NCI-H128 (cell line): ENCODE measurements around the gene APOA1.
"Not testable (repeated sequence)": the region's sequence is repeated elsewhere in the genome, so short reads cannot be mapped to it uniquely, and the experiment has no call there.

ENCODE experiments used
- DNase-seq: peaks from one replicate; lab custom pipeline; 2025; ENCODE audit not compliant: unreplicated experiment; lab: John Stamatoyannopoulos, UW

The APOA1 gene

GRCh38 chr11:116821050-116821918 lies 16.1 kb downstream of the APOA1 start:
- no peak for DNase-seq

DNA sequence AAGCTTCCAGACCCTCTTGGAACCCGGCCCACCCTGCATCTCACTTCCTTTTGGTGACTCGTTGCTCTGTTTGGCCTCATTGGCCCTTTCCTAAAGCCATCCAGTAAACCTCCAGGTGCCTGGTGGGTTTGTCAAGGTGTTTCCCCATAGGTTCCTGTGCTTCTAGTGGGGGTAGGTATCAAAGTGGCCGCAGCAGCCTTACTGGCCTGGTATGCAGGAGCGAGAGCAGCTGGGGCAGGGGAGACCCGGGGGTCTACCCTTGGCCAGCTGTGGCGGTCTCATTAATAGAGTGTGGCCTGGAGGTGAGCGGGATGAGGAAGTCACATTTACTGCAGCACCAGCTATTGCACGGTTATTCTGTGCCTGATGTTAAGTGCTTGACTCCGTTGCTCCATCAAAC lies 18.4 kb downstream of the APOA1 start:
- DNase-seq: no peak

DNA sequence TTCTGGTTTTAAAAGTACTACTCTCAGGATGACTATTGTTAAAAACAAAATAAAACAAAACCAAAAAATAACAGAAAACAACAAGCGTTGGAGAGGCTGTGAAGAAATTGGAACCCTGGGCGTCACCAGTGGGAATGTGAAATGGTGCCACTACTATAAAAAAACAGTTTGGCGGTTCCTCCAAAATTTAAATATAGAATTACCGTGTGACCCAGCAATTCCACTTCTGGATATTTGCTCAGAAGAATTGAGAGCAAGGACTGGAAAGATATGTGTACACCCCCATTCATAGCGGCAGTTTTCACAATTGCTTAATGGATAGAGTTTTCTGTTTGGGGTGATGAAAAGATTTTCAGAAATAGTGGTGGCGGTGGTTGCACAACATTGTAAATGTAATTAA lies 22.9 kb downstream of the APOA1 start:
- no peak for DNase-seq

DNA sequence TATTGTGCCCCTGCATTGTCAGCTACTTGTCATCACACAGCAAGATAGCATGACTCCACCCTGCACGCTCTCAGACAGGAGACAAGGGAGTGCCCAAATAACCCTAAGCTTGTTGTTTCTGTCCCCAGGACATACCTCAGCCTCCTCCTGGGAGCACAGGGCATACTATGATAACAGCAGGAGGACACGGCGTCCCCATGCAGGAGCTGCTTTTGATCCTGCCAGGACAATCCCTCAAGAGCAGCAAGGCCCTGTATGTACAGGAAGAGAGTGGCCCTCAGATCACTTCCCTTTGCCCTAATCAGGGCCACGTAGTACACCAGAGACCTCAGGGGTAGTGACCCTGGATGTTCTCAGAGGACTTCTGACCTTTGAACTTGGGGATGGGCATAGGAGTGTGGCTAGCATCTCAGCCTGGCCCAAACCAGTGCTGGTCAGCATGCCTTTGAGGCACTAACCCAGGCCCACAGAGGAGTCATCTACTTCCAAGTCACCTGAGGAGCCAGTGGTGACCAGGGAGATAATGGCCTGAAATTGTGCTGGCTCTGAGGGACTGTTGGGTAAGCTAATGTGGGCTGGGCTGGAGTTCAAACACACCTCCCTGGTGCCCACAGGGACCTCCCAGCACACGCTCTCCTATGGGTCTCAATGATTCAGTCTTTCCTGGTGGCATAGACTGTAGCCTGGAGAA lies 23.5 kb downstream of the APOA1 start:
- DNase-seq: no peak

DNA sequence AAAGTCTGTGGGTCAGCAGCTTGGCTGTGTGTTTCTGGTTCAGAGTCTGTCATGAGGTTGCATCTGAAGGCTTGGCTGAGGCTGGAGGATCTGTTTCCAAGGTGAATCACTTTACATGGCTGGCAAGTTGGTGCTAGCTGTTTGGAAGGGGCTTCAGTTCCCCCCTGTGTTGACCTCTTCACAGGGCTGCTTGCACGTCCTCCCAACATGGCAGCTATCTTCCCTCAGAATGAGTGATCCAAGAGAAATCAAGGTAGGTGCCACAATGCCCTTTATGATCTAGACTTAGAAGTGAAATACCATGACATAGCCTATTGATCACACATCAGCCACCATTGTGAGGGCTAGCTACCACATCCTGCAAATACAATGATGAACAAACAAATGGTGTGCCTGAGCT lies 24.3 kb downstream of the APOA1 start:
- DNase-seq: no peak

DNA sequence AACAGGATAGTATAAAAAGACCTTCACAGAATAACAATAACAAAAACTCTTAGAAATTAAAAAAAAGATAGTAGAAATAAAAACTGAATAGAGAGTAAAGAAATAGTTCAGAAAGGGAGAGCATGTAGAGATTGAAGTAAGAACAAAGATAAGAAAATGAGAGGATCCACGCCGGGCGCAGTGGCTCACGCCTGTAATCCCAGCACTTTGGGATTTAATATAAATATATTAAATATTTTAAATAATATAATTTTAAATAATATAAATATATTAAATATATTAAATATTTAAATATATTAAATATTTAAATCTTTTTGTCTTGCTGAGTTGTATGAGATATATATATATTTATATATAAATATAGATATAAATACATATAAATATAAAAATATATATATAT lies 25.3 kb downstream of the APOA1 start:
- no peak for DNase-seq

GRCh38 chr11:116811194-116811593 lies 26.2 kb downstream of the APOA1 start:
- no peak for DNase-seq

DNA sequence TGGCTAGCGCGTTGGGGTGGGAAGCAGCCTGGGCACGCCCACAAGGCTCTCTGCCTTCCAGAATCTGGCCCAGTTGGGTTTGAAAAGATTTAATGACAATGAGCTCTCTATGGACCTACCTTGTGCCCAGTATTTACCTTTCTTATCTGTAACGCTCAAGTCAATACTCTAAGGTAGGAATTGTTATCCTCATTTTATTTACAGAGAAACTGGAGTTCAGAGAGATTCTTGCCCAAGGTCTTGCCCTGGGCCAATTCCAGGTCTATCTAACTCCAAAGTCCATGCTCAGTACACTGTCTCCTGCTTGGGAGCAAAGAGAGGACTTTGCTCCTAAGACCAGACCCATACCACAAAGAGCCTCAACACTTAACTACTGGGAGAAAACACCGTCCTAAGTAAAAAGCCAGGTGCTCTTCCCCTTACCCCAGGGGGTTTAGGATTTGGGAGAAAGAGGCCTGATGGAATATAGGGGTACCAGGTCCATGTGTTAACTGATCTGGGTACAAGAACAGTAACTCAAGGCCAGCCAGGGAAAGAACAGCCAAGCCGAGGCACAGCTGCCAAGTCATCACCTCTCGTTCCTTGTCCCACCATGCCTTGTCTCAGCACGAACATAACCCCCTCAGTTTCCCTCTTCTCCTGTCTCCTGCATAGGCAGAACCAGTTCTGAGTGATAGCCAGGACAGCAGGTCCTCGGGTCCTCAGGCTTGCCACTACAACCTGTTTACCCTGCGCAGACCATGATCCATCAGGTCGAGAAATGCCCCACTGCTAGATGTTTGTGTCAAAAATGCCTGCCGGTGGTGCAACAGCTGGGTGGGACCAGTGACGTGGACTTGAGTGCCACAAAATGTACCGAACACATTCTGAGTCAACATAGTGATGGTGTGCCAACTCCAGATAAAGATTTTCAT lies 28.9 kb downstream of the APOA1 start:
- no peak for DNase-seq

- DNase-seq: no peak
Measured at GRCh38 chr11:116807601-116808261, 29.7 kb downstream of the APOA1 start.

DNA sequence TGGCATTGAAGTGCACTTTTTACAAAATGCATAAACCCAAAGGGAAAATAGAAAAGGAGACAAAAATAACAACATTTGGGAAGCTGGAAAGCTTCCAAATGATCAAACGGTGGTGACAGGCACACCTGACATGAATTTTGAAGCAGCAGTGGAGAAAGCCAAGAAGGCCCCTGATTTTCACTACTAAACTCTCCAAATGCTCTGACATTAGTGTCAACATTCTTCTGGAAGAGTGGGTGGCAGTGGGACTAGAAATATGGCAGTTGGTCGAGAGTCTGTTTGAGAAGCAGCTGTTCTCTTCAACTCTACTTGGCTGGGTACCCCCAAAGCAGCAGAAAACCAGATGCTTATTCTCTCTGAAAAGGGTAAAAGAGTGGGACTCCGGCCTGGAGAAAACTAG lies 33.4 kb downstream of the APOA1 start:
- no peak for DNase-seq

DNA sequence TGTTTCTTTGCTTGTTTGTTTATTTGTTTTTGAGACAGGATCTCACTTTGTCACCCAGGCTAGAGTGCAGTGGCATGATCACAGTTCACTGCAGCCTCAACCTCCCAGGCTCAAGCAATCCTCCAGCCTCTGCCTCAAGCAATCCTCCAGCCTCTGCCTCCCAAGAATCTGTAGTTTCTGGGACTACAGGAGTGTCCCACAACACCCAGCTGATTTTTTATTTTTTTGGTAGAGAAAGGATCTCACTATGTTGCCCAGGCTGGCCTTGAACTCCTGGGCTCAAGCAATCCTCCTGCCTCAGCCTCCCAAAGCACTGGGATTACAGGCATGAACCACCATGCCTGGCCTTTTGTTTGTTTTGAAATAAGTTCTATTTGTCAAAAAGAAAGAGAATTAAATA lies 35.8 kb downstream of the APOA1 start:
- not testable (repeated sequence) for DNase-seq

DNA sequence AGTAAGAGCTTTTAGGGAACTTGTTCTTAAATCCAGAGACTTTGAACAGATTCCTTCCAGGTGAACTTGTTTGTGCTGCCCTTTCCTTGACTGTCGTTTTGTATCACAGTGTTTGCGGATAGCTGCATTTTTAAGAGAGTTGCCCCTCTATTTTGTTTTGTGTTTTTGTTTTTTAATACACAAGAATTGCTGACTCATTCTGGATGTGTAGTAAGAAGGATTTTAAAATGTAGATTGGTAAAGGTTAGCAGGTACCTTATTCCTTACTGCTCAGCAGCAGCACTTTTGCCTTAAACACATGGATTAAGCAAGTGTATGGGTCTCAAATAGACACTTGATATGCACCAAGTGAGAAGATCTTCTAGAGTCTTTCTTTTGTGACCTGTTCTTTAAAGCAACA lies 36.8 kb downstream of the APOA1 start:
- DNase-seq: no peak

GRCh38 chr11:116798368-116798767 lies 39.1 kb downstream of the APOA1 start:
- DNase-seq: no peak

GRCh38 chr11:116797816-116798215 lies 39.6 kb downstream of the APOA1 start:
- DNase-seq: no peak

GRCh38 chr11:116796548-116796947 lies 40.9 kb downstream of the APOA1 start:
- DNase-seq: no peak

- no peak for DNase-seq
Measured at GRCh38 chr11:116794851-116795250, 42.6 kb downstream of the APOA1 start.

DNA sequence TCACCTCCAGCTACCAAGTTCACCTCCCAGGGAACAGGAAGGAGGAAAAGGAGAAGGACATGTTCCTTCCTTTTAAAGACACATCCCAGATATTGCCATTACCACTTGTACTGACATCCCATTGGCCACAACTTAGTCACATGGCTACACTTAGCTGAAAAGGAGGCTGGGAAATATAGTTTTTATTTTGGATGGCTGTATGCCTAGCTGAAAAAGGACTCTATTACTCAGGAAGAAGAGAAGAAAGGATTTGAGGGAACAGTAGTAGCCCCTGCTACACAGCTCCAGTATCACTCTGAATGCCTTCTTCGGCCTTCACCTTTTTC lies 43.7 kb downstream of the APOA1 start:
- DNase-seq: no peak

- DNase-seq: no peak
Measured at GRCh38 chr11:116792869-116793771, 44.3 kb downstream of the APOA1 start.

DNA sequence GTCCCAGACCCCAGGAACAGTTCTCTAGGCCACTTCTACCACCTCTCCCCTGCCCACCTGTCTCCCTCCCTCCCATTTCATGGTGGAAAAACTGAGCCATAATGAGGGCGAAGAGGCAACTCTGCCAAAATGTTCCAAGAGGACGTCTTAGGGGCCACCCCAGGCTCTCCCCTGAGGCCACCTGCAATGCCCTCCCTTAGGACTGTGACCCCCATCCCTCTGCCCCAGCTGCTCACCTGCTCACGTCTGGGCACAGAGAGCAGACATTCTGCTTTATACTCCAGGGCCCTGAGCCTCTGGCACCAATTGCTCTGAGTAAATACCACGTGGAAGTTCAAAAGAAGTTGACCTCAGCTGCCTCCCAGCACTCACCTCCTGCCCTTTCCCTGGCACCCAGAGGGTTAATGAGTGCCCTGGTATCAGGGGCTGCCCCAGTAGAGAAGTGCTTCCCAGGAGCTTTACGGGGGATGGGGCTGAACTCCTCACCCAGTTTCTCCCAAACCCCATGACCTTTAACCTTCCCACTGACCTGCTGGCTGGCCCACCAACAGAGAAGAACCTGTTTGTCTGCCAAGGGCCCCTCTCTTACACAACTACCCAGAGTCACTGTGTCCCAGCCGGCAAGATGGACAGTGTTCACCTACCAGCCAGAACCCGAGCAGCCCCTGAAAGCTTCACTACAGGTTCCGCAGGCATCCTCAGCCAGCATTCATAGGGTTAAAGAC lies 45.1 kb downstream of the APOA1 start:
- DNase-seq: no peak

DNA sequence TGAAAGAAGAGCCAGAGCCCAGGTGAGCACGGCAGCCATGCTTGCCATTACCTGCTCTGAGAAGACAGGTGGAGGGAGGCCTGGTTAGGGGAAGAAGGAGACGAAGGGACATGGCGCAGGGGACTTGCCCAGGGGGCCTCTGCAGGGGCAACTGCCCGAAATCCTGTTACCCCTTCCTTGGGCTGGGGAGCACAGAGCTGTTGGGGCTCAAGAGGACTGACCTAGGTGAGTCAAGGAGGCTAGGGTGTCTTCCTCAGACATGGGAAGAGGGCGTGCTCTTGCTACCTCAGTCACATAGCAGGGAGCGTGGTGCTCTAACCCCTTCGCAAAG lies 45.6 kb downstream of the APOA1 start, which contains the start of gene APOA5:
Gene APOA5 (minus strand): TSS at position 67 of the 331 bp plus-strand sequence. CDS start 19 bp downstream, at position 48.
- no peak for DNase-seq
